Parathyroid adenoma (tissue), 2 donors: ENCODE measurements around the gene PDE7B.

Source experiments
- H2AFZ ChIP-seq: fragments of 300-600 bp; sonication (generic); one replicate; pipeline ENCODE4 v1.7.0; 2017; ENCODE audit warnings: antibody characterized with exemption, mild to moderate bottlenecking
- H3K27ac ChIP-seq: fragments of 300-600 bp; sonication (generic); one replicate; pipeline ENCODE4 v1.7.0; 2017
- H3K27me3 ChIP-seq: fragments of 300-600 bp; sonication (generic); one replicate; pipeline ENCODE4 v1.7.0; 2017; ENCODE audit warnings: low read length; ENCODE audit not compliant: control insufficient read depth, insufficient read depth
- H3K36me3 ChIP-seq: fragments of 300-600 bp; sonication (generic); one replicate; pipeline ENCODE4 v1.7.0; 2017; ENCODE audit warnings: low read length; ENCODE audit not compliant: control insufficient read depth, insufficient read depth
- H3K4me1 ChIP-seq: fragments of 300-600 bp; sonication (generic); one replicate; pipeline ENCODE4 v1.7.0; 2017; ENCODE audit warnings: control low read depth
- H3K4me2 ChIP-seq: fragments of 300-600 bp; sonication (generic); one replicate; pipeline ENCODE4 v1.7.0; 2017; ENCODE audit warnings: low read length
- H3K4me3 ChIP-seq: fragments of 300-600 bp; sonication (generic); one replicate; pipeline ENCODE4 v1.7.0; 2017; ENCODE audit warnings: low read depth, low read length
- H3K79me2 ChIP-seq: fragments of 300-600 bp; sonication (generic); one replicate; pipeline ENCODE4 v1.7.0; 2017; ENCODE audit warnings: control low read depth
- H3K9ac ChIP-seq: fragments of 300-600 bp; sonication (generic); one replicate; pipeline ENCODE4 v1.7.0; 2017; ENCODE audit warnings: mild to moderate bottlenecking
- H3K9me3 ChIP-seq: fragments of 300-600 bp; sonication (generic); one replicate; pipeline ENCODE4 v1.7.0; 2017; ENCODE audit warnings: low read length; ENCODE audit not compliant: control insufficient read depth
- CTCF ChIP-seq: fragments of 300-600 bp; sonication (generic); IDR thresholded peaks from one replicate; pipeline ENCODE4 v1.7.0; 2017; ENCODE audit warnings: antibody characterized with exemption, mild to moderate bottlenecking
- donor health status: primary hyperparathyroidism.

The PDE7B gene

GRCh38 chr6:135866445-135867123 is 15.1 kb downstream of the PDE7B start:
- H3K9me3 ChIP-seq = no peaks in the 10 kb centered on the region
- no peaks in the 10 kb centered on the region for H3K4me1 ChIP-seq
- H3K27ac ChIP-seq = no peak overlapping the region
- H3K27me3 ChIP-seq = no peaks in the 10 kb centered on the region
- no peak overlapping the region for H2AFZ ChIP-seq
- H3K79me2 ChIP-seq = no peaks in the 10 kb centered on the region
- H3K36me3 ChIP-seq = no peaks in the 10 kb centered on the region
- TF ChIP-seq CTCF = no peak
- no peak overlapping the region for H3K4me3 ChIP-seq
- no peak overlapping the region for H3K9ac ChIP-seq
- no peak overlapping the region for H3K4me2 ChIP-seq

GRCh38 chr6:135867332-135867731 is 15.8 kb downstream of the PDE7B start:
- Histone ChIP-seq H3K27me3 (no peaks in the 10 kb centered on the region), H3K4me2 (no peak overlapping the region), H3K4me3 (no peak overlapping the region), H2AFZ (no peak overlapping the region), H3K27ac (no peak overlapping the region), H3K9ac (no peak overlapping the region), H3K4me1 (no peaks in the 10 kb centered on the region), H3K36me3 (no peaks in the 10 kb centered on the region), H3K9me3 (no peaks in the 10 kb centered on the region), H3K79me2 (no peaks in the 10 kb centered on the region)
- TF ChIP-seq CTCF = no peak

GRCh38 chr6:135869857-135870256 is 18.4 kb downstream of the PDE7B start:
- H3K9ac ChIP-seq = no peak overlapping the region
- no peaks in the 10 kb centered on the region for H3K9me3 ChIP-seq
- no peak overlapping the region for H3K4me2 ChIP-seq
- no peaks in the 10 kb centered on the region for H3K4me1 ChIP-seq
- H3K79me2 ChIP-seq = no peaks in the 10 kb centered on the region
- no peak overlapping the region for H3K27ac ChIP-seq
- no peak overlapping the region for H2AFZ ChIP-seq
- no peaks in the 10 kb centered on the region for H3K27me3 ChIP-seq
- no peak for TF ChIP-seq CTCF
- no peaks in the 10 kb centered on the region for H3K36me3 ChIP-seq
- H3K4me3 ChIP-seq = no peak overlapping the region

- no peak overlapping the region for H3K4me2 ChIP-seq
- no peaks in the 10 kb centered on the region for H3K27me3 ChIP-seq
- H3K4me1 ChIP-seq = no peaks in the 10 kb centered on the region
- TF ChIP-seq CTCF = no peak
- no peaks in the 10 kb centered on the region for H3K36me3 ChIP-seq
- no peak overlapping the region for H3K27ac ChIP-seq
- no peak overlapping the region for H3K9ac ChIP-seq
- H3K9me3 ChIP-seq = no peaks in the 10 kb centered on the region
- H3K4me3 ChIP-seq = no peak overlapping the region
- no peak overlapping the region for H2AFZ ChIP-seq
- no peaks in the 10 kb centered on the region for H3K79me2 ChIP-seq
Observed at GRCh38 chr6:135870722-135871121, 19.2 kb downstream of the PDE7B start.

- Histone ChIP-seq H3K9ac (no peak overlapping the region), H3K27me3 (no peaks in the 10 kb centered on the region), H3K4me1 (no peaks in the 10 kb centered on the region), H3K4me3 (no peak overlapping the region), H3K79me2 (no peaks in the 10 kb centered on the region), H2AFZ (no peak overlapping the region), H3K36me3 (no peaks in the 10 kb centered on the region), H3K9me3 (no peaks in the 10 kb centered on the region), H3K27ac (no peak overlapping the region), H3K4me2 (no peak overlapping the region)
- TF ChIP-seq CTCF = no peak
Observed at GRCh38 chr6:135871296-135871695, 19.8 kb downstream of the PDE7B start.
